Left renal cortex interstitium (tissue), 4 donors: ENCODE results near the gene DCBLD2. TPM values are rescaled to one million over a fixed set of nuclear protein-coding genes. Genes with fewer than 3 reads are reported as not detected.

Source experiments
- polyA plus RNA-seq, 4 donors: library from polyadenylated mRNA; unstranded; fragments of 120-200 nt; gene quantifications; one replicate each; pipeline ENCODE4 v1.2.1, GENCODE V29; 2013; ENCODE audit not compliant: insufficient read length in 4 of 4

Gene DCBLD2
- polyA plus RNA-seq, 4 donors, result 44.2 to 64.7 (median 56.0) TPM

Other genes with a start within 250 kb of the DCBLD2 start
- 10 to 100 TPM; 64.7 to 94.6 (median 66.4) TPM for gene ST3GAL6, start 138.4 kb downstream of the DCBLD2 start, polyA plus RNA-seq